ENCODE data around the gene SYNDIG1L.

Gene SYNDIG1L

DNA sequence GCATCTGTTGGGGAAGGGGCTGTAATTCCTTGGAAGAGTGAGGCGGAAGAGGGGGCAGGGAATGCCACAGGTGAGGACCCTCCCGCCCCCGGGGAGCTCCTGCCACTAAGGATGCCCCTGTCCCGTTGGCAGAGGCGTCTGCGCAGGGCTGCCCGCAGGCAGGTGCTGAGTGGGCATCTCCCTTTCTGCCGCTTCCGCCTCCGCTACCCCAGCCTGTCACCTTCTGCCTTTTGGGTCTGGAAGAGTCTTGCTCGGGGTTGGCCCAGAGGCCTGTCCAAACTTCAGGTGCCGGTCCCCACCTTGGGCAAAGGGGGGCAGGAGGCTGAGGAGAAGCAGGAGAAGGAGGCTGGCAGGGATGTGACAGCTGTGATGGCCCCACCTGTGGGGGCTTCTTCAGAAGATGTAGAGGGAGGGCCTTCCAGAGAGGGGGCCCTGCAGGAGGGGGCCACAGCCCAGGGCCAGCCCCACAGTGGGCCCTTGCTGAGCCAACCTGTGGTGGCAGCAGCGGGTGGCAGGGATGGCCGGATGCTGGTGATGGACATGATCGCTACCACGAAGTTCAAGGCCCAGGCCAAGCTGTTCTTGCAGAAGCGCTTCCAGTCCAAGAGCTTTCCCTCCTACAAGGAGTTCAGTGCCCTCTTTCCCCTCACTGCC is 67.7 kb downstream of the SYNDIG1L start:
- ATAC-seq: no peak
- DNase-seq: no peak

DNA sequence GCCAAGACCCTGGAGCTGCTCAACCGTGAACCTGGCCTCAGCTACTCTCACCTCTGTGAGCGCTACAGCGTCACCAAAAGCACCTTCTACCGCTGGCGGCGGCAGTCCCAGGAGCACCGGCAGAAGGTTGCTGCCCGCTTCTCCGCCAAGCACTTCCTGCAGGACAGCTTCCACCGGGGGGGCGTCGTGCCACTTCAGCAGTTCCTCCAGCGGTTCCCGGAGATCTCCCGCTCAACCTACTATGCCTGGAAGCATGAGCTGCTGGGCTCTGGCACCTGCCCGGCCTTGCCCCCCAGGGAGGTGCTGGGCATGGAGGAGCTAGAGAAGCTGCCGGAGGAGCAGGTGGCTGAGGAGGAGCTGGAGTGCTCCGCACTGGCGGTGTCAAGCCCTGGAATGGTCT is 68.4 kb downstream of the SYNDIG1L start:
- no peak for DNase-seq

DNA sequence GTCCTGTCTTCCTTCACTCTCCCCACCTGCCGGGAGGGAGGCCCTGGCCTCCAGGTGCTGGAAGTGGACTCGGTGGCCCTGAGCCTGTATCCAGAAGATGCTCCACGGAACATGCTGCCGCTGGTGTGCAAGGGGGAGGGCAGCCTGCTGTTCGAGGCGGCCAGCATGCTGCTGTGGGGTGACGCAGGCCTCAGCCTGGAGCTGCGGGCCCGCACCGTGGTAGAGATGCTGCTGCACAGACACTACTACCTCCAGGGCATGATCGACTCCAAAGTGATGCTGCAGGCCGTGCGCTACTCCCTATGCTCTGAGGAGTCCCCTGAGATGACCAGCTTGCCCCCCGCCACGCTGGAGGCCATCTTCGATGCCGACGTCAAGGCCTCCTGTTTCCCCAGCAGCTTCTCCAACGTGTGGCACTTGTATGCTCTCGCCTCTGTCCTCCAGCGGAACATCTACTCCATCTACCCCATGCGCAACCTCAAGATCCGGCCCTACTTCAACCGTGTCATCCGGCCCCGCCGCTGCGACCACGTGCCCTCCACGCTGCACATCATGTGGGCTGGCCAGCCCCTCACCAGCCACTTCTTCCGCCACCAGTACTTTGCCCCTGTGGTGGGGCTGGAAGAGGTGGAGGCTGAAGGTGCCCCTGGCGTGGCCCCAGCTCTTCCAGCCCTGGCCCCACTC is 69.0 kb downstream of the SYNDIG1L start:
- ATAC-seq: no peak
- DNase-seq: no peak

More for the DNA sequence above, 68.4 kb downstream of the SYNDIG1L start:
- ATAC-seq: no peak

All from stimulated activated naive CD8-positive, alpha-beta T cell treated with anti-CD3 and anti-CD28 coated beads, Interleukin-15, Interleukin-2, amounts not matched to agents 100 U/mL and 50 U/mL, for 24 hours (primary cell).